ENCODE results near the gene ISYNA1. TPM values are rescaled to one million over a fixed set of nuclear protein-coding genes. Genes with fewer than 3 reads are reported as not detected.

ISYNA1 gene
- total and polyA plus RNA-seq, 2 of the 8 experiments (the other 6 are each of a cell fraction or from before 2014, with no cell fraction given) = 207 to 264 TPM

GRCh38 chr19:18391509-18392075 lies 46.3 kb downstream of the ISYNA1 start (continued):
- TF ChIP-seq BRCA1 (IDR thresholded peaks at IDR 0.05; ENCODE audit: low read depth, low read length) = no peak
